Renal cortex interstitium (tissue), 11 donors: ENCODE data around the gene SBK2. TPM values are rescaled to one million over a fixed set of nuclear protein-coding genes. Genes with fewer than 3 reads are reported as not detected.

ENCODE experiments used
- DNase-seq, 11 donors: peaks; one replicate each; pipeline ENCODE4 v3.0.0-alpha.2; 2013; ENCODE audit warnings: low read depth in 9 of 11, low spot score in 4 of 11; ENCODE audit errors: extremely low read depth in 1 of 11
- polyA plus RNA-seq, 3 donors: library from polyadenylated mRNA; unstranded; fragments of 120-200 nt; gene quantifications; one replicate each; pipeline ENCODE4 v1.2.1, GENCODE V29; 2013; ENCODE audit not compliant: insufficient read length in 3 of 3

Gene SBK2
- polyA plus RNA-seq, 3 donors = 0.97 to 1.8 (median 1.4) TPM

DNA sequence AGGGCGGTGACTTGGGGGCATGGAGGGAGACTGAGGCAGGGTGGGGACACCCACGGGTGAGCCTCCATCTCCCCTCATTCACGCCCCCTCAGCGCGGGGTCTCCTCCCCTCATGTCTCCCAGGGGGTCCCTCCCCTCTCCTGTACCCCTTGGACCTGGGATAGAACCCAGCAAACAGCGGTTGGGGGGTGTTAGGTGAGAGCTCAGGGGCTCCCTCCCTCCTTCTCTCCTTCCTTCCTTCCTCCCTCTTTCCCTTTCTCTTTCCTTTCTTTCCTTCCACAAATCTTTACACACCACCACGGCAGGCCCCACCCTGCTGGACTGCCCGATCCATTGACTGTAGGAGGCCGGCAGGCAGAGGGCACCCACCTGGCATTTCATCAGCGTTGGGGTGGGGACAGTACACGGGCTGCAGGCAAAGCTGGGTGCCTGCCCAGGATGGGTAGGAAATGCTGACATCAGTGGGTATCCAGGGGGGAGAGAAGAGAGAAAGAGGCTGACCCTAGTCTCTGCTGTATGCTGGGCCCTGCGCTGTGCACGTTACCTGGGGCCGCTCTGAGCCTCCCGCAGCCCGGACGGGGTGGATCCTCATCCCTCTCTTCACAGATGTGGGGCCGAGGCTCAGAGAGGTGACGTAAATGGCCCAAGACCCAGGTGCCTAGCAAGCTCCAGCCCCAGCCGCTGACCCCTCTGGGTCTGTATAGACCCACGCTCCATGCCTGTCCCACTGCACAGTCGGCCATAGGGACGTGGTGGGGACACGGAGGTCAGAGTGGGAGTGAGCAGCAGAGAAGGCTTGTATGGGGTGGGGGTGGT is 45.2 kb downstream of the SBK2 start:
- DNase-seq = no peak

DNA sequence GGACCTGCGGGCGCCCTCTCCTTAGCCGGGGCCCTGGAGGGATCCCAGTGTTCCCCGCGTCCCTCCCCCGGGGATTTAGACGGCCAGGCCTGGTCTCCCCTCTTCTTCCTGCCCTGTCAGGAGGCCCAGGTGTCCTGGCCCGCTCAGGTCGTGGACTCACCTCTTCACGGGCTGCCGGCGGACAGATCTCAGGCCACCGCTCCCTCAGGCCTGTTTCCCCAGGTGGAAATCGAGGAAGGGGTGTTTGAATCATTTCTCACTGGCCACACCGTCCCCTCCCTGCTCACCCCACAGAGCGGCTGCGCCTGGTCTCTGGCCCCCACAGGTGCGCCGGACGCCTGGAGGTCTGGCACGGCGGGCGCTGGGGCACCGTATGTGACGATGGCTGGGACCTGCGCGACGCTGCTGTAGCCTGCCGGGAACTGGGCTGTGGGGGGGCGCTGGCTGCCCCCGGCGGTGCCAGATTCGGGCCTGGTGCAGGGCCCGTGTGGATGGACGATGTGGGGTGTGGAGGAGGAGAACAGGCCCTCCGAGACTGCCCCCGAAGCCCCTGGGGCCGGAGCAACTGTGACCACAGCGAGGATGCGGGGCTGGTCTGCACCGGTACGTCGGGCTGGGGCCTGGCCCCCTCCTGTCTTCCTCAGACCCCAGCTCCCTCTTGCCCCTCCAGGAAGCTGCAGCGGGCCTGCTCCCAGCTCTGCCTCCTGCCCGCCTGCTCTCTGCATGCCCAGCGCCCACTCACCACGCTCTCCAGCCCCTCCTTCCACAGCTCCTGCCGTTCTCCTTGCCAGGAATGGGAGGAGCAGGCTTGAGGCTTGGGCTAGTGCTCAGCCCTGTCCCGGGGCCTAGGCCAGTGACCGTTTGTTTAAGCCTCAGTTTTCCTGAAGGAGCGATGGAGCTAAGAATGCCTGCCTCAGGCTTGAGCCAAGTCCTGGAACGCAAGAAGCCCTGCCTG is 46.2 kb downstream of the SBK2 start:
- DNase-seq = no peak

GRCh38 chr19:55489711-55490477 is 47.0 kb downstream of the SBK2 start:
- no peak for DNase-seq

DNA sequence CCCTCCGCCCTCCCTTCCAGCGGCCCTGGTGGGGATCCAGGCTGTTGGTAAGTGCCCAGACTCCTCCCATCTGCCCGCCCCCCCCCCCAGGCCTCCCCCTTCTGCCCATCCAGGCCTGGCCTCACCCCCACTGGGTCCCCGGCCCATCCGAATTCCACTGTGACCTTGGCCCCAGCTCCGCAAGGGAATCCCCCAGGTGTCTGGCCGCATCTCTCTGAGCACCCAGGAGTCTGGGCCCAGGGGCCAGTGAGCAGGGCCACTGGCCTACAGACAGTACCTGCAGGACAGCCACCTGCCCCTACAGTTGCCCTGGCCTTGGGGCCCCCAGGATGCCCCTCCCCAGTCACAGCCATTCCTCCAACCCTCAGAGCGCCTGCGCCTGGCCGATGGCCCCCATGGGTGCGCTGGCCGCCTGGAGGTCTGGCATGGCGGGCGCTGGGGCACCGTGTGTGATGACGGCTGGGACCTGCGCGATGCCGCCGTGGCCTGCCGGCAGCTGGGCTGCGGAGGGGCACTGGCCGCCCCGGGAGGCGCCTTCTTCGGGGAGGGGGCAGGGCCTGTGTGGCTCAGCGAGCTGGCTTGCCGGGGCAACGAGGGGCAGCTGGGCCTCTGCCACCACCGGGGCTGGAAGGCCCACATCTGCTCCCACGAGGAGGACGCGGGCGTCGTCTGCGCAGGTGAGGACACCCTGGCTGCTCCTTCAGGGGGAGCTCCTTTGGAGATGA is 47.8 kb downstream of the SBK2 start:
- no peak for DNase-seq

DNA sequence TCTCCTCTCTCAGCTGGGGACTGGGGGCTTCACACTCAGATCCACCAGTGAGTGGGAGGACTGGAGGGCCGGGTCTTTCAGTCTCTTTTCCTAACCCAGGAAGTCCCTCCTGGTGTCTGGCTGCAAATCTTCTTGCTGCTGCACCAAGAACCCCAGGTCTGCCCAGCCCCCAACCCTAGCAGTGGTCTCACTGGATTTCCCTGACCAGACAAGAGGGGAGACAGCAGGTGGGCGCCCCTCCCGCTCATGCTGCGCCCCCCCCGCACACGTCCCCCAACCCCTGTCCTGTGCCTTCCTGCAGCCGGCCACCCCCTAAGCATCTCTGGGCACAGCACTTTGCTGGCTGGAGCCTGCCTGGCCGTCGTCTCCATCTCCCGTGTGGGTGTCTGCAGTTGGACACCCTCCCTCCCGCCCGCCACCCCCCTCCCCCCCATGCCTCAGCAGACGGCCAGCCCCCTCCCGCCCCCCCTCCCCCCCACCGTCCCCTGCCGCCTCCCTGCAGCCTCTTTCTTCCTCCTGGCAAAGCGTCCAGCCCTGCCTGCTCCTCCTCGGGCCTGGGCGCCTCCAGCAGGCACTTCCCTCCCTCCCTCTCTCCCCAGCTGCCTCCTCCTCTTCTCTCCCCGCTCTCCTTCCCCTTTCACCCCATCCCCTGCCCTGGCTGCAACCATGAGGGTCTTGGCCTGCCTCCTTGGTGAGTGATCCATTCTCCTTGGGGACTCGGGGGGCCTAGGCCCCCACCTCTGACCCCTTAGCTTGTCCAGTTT is 48.8 kb downstream of the SBK2 start, which contains the start of gene SSC5D:
TSS of gene SSC5D (plus strand) at position 513 of the 764 bp plus-strand sequence. CDS start at position 667, 154 bp downstream.
- DNase-seq = no peak

- DNase-seq = no peak
These were observed 49.7 kb downstream of the SBK2 start for GRCh38 chr19:55486971-55487923.

- DNase-seq = no peak
These were observed 50.6 kb downstream of the SBK2 start for GRCh38 chr19:55486043-55486970.

DNA sequence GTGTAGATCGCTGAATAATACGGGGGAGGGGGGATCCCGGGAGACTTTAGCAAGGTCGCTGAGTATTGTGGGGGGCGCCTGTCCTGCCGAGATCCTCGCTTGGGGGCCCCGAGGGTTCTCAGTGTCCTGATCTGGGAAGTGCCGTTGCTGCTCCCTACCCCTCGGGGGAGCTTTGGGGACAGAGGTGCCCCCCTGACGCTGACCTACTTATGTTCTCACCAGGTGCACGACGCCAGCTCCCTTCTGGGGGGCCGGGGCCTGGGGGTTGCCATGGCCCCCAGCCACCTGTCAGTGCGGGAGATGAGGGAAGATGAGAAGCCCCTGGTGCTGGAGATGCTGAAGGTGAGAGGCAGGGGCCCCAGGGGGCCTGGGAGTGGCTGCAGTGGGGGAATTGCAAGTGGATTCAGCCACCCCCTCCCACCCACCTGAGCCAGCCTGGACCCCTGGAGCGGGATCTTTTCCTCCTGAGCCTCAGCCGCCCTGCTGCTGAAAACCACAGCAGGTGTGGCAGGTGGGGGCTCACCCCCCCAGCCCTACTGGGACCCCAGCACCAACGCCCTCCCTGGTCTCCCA is 51.4 kb downstream of the SBK2 start:
- DNase-seq = no peak

DNA sequence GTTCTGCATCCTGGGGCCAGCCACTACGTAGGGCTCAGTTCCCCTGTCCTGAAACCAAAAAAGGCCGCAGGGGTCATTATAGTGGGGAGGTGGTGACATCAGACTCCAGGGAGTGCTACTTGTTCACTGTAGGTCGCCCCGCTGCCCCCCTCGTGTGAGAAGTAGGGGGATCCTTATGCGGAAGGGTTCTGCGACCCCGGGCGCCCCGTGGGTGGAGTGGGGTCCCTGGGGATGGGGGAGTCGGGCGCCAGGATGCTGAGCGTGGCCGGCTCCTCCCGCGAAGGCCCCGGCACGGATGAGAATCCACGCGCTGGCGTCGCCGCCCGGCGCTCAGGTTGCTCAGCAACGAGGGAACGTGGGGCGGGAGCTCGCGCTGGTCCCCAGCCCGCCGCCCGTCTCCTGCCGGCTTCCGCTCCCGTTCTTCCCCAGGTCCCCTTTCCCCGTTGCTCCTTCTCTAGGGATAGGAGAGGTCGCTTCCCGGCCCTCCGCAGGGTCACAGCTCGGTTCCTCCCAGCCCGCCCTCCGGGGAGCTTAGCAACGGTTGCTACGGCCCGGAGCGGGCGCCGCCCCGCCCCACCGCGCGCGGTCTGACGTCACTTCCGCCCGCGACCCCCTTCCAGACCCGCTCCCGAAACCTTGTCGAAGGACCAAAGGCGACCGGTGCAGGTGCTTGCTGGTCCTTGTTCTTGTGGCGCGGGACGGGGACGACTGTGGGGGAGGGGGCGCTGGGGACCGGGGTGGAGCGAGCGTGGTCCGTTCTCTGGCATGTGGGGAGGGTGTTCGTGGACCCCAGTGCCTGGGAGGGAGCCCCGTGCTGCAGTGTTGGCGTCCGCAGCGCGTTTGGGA is 52.1 kb downstream of the SBK2 start, which contains the start of gene NAT14:
TSS of gene NAT14 (plus strand) at position 596 of the 846 bp plus-strand sequence. CDS start 521 bp downstream, outside the sequence.
- DNase-seq = peak in 2 of 11 donors; percentile 68 to 75

DNA sequence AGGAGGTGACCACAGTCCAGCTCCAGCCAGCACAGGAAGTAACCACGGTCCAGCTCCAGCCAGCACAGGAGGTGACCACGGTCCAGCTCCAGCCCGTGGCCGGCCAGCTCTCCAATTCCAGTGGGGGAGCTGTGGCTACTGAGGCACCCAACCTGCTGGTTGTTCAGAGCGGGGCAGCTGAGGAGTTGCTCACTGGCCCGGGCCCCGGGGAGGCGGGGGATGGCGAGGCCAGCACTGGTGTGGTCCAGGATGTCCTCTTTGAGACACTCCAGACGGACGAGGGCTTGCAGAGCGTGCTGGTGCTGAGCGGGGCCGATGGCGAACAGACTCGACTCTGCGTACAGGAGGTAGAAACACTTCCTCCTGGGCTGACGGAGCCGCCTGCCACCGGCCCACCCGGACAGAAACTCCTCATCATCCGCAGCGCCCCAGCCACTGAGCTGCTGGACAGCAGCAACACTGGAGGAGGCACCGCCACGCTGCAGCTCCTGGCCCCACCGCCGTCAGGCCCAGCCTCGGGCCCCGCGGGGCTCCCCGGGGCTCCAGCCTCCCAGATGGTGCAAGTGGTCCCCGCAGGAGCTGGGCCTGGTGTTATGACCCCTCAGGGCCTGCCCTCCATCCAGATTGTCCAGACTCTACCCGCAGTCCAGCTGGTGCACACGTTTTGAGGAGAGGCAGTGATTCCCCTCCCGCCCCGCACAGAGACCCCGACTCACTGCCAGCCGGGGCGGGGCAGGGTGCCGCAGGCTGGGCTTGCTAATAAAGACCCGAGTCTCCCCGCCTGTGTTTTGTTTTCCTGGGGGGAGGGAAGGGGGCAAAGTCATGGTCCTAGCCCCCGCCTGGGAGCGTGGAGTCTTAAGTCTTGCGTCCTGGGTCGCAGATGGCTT is 53.0 kb downstream of the SBK2 start:
- no peak for DNase-seq

DNA sequence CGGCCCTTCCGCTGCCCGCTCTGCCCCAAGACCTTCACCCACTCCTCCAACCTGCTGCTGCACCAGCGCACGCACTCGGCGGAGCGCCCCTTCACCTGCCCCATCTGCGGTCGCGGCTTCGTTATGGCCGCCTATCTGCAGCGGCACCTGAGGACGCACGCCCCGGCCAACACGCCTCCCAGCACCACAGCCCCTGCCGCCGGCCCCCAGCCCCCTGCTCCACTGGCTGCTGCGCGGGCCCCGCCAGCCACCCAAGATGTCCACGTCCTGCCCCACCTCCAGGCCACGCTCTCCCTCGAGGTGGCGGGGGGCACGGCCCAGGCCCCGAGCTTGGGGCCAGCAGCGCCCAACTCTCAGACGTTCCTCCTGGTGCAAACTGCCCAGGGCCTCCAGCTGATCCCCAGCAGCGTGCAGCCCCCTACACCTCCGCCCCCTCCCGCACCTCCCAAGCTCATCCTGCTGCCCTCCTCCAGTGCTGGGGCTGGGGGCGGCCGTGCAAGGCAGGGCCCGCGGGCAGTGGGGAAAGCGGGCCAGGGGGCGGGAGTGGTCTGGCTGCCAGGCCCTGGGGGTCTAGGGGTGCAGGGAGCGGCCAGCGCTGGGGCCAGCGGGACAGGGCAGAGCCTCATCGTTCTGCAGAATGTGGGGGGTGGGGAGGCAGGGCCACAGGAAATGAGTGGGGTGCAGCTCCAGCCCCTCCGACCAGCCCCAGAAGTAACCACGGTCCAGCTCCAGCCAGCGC is 53.8 kb downstream of the SBK2 start:
- DNase-seq = no peak

DNA sequence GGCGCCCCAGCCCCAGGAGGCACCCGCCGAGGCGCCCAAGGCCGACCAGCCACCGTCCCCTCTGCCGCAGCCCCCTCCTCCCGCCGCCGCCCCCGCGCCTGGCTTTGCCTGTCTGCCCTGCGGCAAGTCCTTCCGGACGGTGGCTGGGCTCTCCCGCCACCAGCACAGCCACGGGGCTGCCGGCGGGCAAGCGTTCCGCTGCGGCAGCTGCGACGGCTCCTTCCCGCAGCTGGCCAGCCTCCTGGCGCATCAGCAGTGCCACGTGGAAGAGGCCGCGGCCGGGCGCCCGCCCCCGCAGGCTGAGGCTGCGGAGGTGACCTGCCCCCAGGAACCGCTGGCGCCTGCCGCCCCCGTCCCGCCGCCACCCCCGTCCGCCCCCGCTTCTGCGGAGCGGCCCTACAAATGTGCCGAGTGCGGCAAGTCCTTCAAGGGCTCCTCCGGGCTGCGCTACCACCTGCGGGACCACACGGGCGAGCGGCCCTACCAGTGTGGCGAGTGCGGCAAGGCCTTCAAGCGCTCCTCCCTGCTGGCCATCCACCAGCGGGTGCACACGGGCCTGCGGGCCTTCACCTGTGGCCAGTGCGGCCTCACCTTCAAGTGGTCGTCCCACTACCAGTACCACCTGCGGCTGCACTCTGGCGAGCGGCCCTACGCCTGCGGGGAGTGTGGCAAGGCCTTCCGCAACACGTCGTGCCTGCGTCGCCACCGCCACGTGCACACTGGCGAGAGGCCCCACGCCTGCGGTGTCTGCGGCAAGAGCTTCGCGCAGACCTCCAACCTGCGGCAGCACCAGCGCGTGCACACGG is 54.6 kb downstream of the SBK2 start:
- no peak for DNase-seq
